ENCODE data around the gene SYNM. TPM values are rescaled to one million over a fixed set of nuclear protein-coding genes. Genes with fewer than 3 reads are reported as not detected.

Gene SYNM
- polyA plus RNA-seq, 1 donor from 2014 or later: 5.7 TPM

- Histone ChIP-seq H3F3A (ENCODE audit: insufficient read depth, low read length, poor library complexity, severe bottlenecking) (no peaks in the 10 kb centered on the region), H4K20me1 (ENCODE audit: insufficient read depth) (no peaks in the 10 kb centered on the region), H3K9me2 (ENCODE audit: insufficient read depth, low read length) (no peaks in the 10 kb centered on the region), H2AFZ (ENCODE audit: low read depth, low read length) (no peak overlapping the region), H3K36me3 (ENCODE audit: insufficient read depth, low read length) (no peaks in the 10 kb centered on the region), H3K79me2 (replicated peaks; ENCODE audit: insufficient read depth, low read length) (no peaks in the 10 kb centered on the region), H3K4me2 (ENCODE audit: low read length) (no peak overlapping the region), H3K4me3 (ENCODE audit: low read length) (no peak overlapping the region), H3K9ac (ENCODE audit: low read length) (no peak overlapping the region), H3K27me3 (ENCODE audit: insufficient read depth, low read depth, low read length) (no peaks in the 10 kb centered on the region), H3K9me3 (ENCODE audit: low read length) (no peaks in the 10 kb centered on the region), H3K27ac (ENCODE audit: low read length) (no peak overlapping the region)
- no peak for TF ChIP-seq TAF1 (IDR thresholded peaks at IDR 0.05; ENCODE audit: low read depth)
- TF ChIP-seq RAD21 (conservative IDR thresholded peaks at IDR 0.05): no peak
- no peak for TF ChIP-seq EZH2 (IDR thresholded peaks at IDR 0.05; ENCODE audit: borderline replicate concordance, insufficient read depth, low read length, poor library complexity, severe bottlenecking)
- no peak for TF ChIP-seq MXI1 (conservative IDR thresholded peaks at IDR 0.05; ENCODE audit: poor library complexity, severe bottlenecking)
- no peak for TF ChIP-seq SMC3 (conservative IDR thresholded peaks at IDR 0.05; ENCODE audit: poor library complexity)
- TF ChIP-seq CTCF (IDR thresholded peaks at IDR 0.05; ENCODE audit: poor library complexity, severe bottlenecking): no peak
- TF ChIP-seq POLR2AphosphoS5 (IDR thresholded peaks at IDR 0.05): no peak
- TF ChIP-seq REST (IDR thresholded peaks at IDR 0.05; ENCODE audit: borderline replicate concordance): no peak
- no peak for TF ChIP-seq EP300 (conservative IDR thresholded peaks at IDR 0.05; ENCODE audit: poor library complexity, severe bottlenecking)
These were observed 13.4 kb downstream of the SYNM start for GRCh38 chr15:99118258-99118632.

GRCh38 chr15:99118801-99119546 lies 14.1 kb downstream of the SYNM start:
- no peaks in the 10 kb centered on the region for H3F3A ChIP-seq (ENCODE audit: insufficient read depth, low read length, poor library complexity, severe bottlenecking)
- H3K9me3 ChIP-seq (ENCODE audit: low read length): no peaks in the 10 kb centered on the region
- H4K20me1 ChIP-seq (ENCODE audit: insufficient read depth): no peaks in the 10 kb centered on the region
- no peaks in the 10 kb centered on the region for H3K27me3 ChIP-seq (ENCODE audit: insufficient read depth, low read depth, low read length)
- no peak overlapping the region for H3K4me3 ChIP-seq (ENCODE audit: low read length)
- H3K4me2 ChIP-seq (ENCODE audit: low read length): no peak overlapping the region
- H2AFZ ChIP-seq (ENCODE audit: low read depth, low read length): no peak overlapping the region
- H3K9me2 ChIP-seq (ENCODE audit: insufficient read depth, low read length): no peaks in the 10 kb centered on the region
- H3K9ac ChIP-seq (ENCODE audit: low read length): no peak overlapping the region
- TF ChIP-seq TAF1 (IDR thresholded peaks at IDR 0.05; ENCODE audit: low read depth): no peak
- no peak for TF ChIP-seq MXI1 (conservative IDR thresholded peaks at IDR 0.05; ENCODE audit: poor library complexity, severe bottlenecking)
- TF ChIP-seq EP300 (conservative IDR thresholded peaks at IDR 0.05; ENCODE audit: poor library complexity, severe bottlenecking): no peak
- no peak for TF ChIP-seq REST (IDR thresholded peaks at IDR 0.05; ENCODE audit: borderline replicate concordance)
- no peak for TF ChIP-seq RAD21 (conservative IDR thresholded peaks at IDR 0.05)
- TF ChIP-seq CTCF (IDR thresholded peaks at IDR 0.05; ENCODE audit: poor library complexity, severe bottlenecking): no peak
- TF ChIP-seq POLR2AphosphoS5 (IDR thresholded peaks at IDR 0.05): no peak
- no peak for TF ChIP-seq SMC3 (conservative IDR thresholded peaks at IDR 0.05; ENCODE audit: poor library complexity)
- no peak for TF ChIP-seq EZH2 (IDR thresholded peaks at IDR 0.05; ENCODE audit: borderline replicate concordance, insufficient read depth, low read length, poor library complexity, severe bottlenecking)
- no peak overlapping the region for H3K27ac ChIP-seq (ENCODE audit: low read length)
- no peaks in the 10 kb centered on the region for H3K79me2 ChIP-seq (replicated peaks; ENCODE audit: insufficient read depth, low read length)
- H3K36me3 ChIP-seq (ENCODE audit: insufficient read depth, low read length): no peaks in the 10 kb centered on the region
